ENCODE data around the gene RNF123. TPM values are rescaled to one million over a fixed set of nuclear protein-coding genes. Genes with fewer than 3 reads are reported as not detected.

The RNF123 gene
- total RNA-seq, 1 donor from 2014 or later = 17.6 TPM

GRCh38 chr3:49699281-49699979 lies 10.1 kb downstream of the RNF123 start:
- FAIRE-seq (no peak), DNase-seq (ENCODE audit: low read depth) (no peak)
- Histone ChIP-seq H3K4me3 (ENCODE audit: low read depth, low read length) (no peak overlapping the region), H3K36me3 (ENCODE audit: control insufficient read depth, insufficient read depth, low read length) (peaks cover 28% of the 10 kb centered on the region), H3K27me3 (ENCODE audit: control insufficient read depth, insufficient read depth, low read length) (no peaks in the 10 kb centered on the region)
- TF ChIP-seq, protein P1, sequence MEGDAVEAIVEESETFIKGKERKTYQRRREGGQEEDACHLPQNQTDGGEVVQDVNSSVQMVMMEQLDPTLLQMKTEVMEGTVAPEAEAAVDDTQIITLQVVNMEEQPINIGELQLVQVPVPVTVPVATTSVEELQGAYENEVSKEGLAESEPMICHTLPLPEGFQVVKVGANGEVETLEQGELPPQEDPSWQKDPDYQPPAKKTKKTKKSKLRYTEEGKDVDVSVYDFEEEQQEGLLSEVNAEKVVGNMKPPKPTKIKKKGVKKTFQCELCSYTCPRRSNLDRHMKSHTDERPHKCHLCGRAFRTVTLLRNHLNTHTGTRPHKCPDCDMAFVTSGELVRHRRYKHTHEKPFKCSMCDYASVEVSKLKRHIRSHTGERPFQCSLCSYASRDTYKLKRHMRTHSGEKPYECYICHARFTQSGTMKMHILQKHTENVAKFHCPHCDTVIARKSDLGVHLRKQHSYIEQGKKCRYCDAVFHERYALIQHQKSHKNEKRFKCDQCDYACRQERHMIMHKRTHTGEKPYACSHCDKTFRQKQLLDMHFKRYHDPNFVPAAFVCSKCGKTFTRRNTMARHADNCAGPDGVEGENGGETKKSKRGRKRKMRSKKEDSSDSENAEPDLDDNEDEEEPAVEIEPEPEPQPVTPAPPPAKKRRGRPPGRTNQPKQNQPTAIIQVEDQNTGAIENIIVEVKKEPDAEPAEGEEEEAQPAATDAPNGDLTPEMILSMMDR (IDR thresholded peaks at IDR 0.05; ENCODE audit: insufficient read depth, low read length, severe bottlenecking) = no peak

DNA sequence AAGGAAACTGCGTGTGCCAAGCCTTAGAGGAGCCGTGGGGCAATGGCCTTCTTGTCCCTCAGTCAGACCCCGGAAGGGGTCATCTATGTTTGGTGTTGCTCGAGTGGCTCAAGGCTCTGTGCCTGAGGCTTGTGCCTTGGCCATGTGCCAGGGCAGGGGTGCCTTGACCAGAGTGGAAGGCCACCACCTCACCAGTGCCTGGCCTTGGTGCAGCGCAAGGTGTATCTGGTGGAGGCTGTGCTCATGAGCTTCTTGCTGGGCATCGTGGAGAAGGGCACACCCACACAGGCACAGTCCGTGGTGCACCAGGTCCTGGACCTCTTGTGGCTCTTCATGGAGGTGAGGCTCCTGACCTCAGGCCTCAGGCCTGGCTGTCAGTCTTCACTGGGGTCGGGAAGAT lies 10.7 kb downstream of the RNF123 start:
- TF ChIP-seq, protein P1 (IDR thresholded peaks at IDR 0.05; ENCODE audit: insufficient read depth, low read length, severe bottlenecking) = no peak
- H3K27me3 ChIP-seq (ENCODE audit: control insufficient read depth, insufficient read depth, low read length) = no peaks in the 10 kb centered on the region
- DNase-seq (ENCODE audit: low read depth) (no peak), FAIRE-seq (no peak)
- no peak overlapping the region for H3K4me3 ChIP-seq (ENCODE audit: low read depth, low read length)
- peaks cover 31% of the 10 kb centered on the region for H3K36me3 ChIP-seq (ENCODE audit: control insufficient read depth, insufficient read depth, low read length)

- DNase-seq (ENCODE audit: low read depth) (no peak), FAIRE-seq (no peak)
- Histone ChIP-seq H3K27me3 (ENCODE audit: control insufficient read depth, insufficient read depth, low read length) (no peaks in the 10 kb centered on the region), H3K36me3 (ENCODE audit: control insufficient read depth, insufficient read depth, low read length) (peaks cover 31% of the 10 kb centered on the region), H3K4me3 (ENCODE audit: low read depth, low read length) (no peak overlapping the region)
- TF ChIP-seq, protein P1 (IDR thresholded peaks at IDR 0.05; ENCODE audit: insufficient read depth, low read length, severe bottlenecking) = no peak
These were observed 11.2 kb downstream of the RNF123 start for GRCh38 chr3:49700453-49701128.

GRCh38 chr3:49701388-49702077 lies 12.2 kb downstream of the RNF123 start:
- no peak for DNase-seq (ENCODE audit: low read depth)

GRCh38 chr3:49702672-49703071 lies 13.3 kb downstream of the RNF123 start:
- TF ChIP-seq, protein P1 (IDR thresholded peaks at IDR 0.05; ENCODE audit: insufficient read depth, low read length, severe bottlenecking) = no peak
- FAIRE-seq = no peak
- Histone ChIP-seq H3K27me3 (ENCODE audit: control insufficient read depth, insufficient read depth, low read length) (no peaks in the 10 kb centered on the region), H3K36me3 (ENCODE audit: control insufficient read depth, insufficient read depth, low read length) (peaks cover 28% of the 10 kb centered on the region), H3K4me3 (ENCODE audit: low read depth, low read length) (no peak overlapping the region)
- DNase-seq (ENCODE audit: low read depth) = no peak

More at GRCh38 chr3:49701388-49702077, 12.2 kb downstream of the RNF123 start:
- H3K27me3 ChIP-seq (ENCODE audit: control insufficient read depth, insufficient read depth, low read length) = no peaks in the 10 kb centered on the region
- H3K36me3 ChIP-seq (ENCODE audit: control insufficient read depth, insufficient read depth, low read length) = peaks cover 31% of the 10 kb centered on the region
- no peak overlapping the region for H3K4me3 ChIP-seq (ENCODE audit: low read depth, low read length)
- TF ChIP-seq, protein P1 (IDR thresholded peaks at IDR 0.05; ENCODE audit: insufficient read depth, low read length, severe bottlenecking) = peak; percentile 66
- FAIRE-seq = no peak
